Rectal smooth muscle tissue (tissue), 1 donor: ENCODE results near the gene CGB1.

ENCODE experiments used
- H3K27ac ChIP-seq: one replicate; pipeline ENCODE4 v1.7.0; 2013; ENCODE audit warnings: low read depth, low read length, inconsistent platforms
- H3K27me3 ChIP-seq: one replicate; pipeline ENCODE4 v1.7.0; 2013; ENCODE audit warnings: low read length; ENCODE audit not compliant: control insufficient read depth, insufficient read depth
- H3K36me3 ChIP-seq: one replicate; pipeline ENCODE4 v1.7.0; 2013; ENCODE audit warnings: low read length; ENCODE audit not compliant: control insufficient read depth, insufficient read depth
- H3K4me1 ChIP-seq: one replicate; pipeline ENCODE4 v1.7.0; 2013; ENCODE audit warnings: low read length; ENCODE audit not compliant: control insufficient read depth, insufficient read depth
- H3K4me3 ChIP-seq: one replicate; pipeline ENCODE4 v1.7.0; 2013; ENCODE audit warnings: low read length
- H3K9ac ChIP-seq: one replicate; pipeline ENCODE4 v1.7.0; 2013; ENCODE audit warnings: low read length

The CGB1 gene

DNA sequence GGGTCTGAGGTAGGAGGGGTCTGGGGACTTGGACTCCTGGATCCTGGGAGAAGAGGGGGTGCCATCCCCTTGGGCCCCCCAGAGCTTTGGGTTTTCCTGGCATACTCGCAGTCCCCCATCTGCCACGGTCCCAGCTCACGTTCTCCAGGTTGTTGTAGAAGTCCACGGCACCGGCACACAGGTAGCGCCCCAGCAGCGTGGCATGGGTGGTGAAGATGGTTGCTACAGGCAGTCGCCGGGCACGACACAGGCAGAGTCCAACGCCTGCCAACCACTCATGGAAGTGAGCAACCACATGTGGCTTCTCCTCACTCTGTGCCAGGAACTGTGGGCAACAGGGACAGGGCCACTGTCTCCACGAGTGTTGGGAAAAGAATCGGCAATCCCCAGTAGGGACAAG, 51.0 kb downstream of the CGB1 start:
- Histone ChIP-seq H3K4me1 (no peaks in the 10 kb centered on the region), H3K27ac (no peak overlapping the region), H3K27me3 (no peaks in the 10 kb centered on the region), H3K36me3 (peaks cover 31% of the 10 kb centered on the region), H3K9ac (no peak overlapping the region), H3K4me3 (no peak overlapping the region)
